Vagina (tissue), 2 donors: ENCODE data around the gene RASAL3. TPM values are rescaled to one million over a fixed set of nuclear protein-coding genes. Genes with fewer than 3 reads are reported as not detected.

Source experiments
- DNase-seq, 2 donors: peaks; one replicate each; pipeline ENCODE4 v3.0.0-alpha.2; 2017; ENCODE audit errors: extremely low spot score in 2 of 2
- H3K27ac ChIP-seq: fragments of 200-600 bp; sonication (generic); one replicate; pipeline ENCODE4 v1.5.1; 2019
- H3K27me3 ChIP-seq: fragments of 200-600 bp; sonication (generic); one replicate; pipeline ENCODE4 v1.5.1; 2019
- H3K36me3 ChIP-seq, 2 donors: fragments of 200-600 bp; sonication (generic); one replicate each; pipeline ENCODE4 v1.5.1; 2017 to 2019
- H3K4me1 ChIP-seq: fragments of 200-600 bp; sonication (generic); one replicate; pipeline ENCODE4 v1.5.1; 2019
- H3K4me3 ChIP-seq, 2 donors: fragments of 200-600 bp; sonication (generic); 1 replicate in 1 of 2; 2 replicates in 1 of 2; pipeline ENCODE4 v1.5.1; 2016 to 2019
- H3K9me3 ChIP-seq: fragments of 200-600 bp; sonication (generic); one replicate; pipeline ENCODE4 v1.5.1; 2019
- POLR2A ChIP-seq, 2 donors: fragments of 450-650 bp; IDR thresholded peaks; one replicate each; pipeline ENCODE4 v1.6.1; 2017; ENCODE audit warnings: antibody characterized with exemption in 2 of 2, mild to moderate bottlenecking in 2 of 2, moderate library complexity in 2 of 2
- POLR2AphosphoS5 ChIP-seq, 2 donors: sonication (generic); formaldehyde crosslinking; IDR thresholded peaks; one replicate each; pipeline ENCODE4 v1.9.0; 2017; ENCODE audit warnings: antibody characterized with exemption in 2 of 2, mild to moderate bottlenecking in 2 of 2, low read depth in 1 of 2; ENCODE audit not compliant: insufficient read depth in 1 of 2
- intact Hi-C: fragments of 100-400 bp; cut with DNase I; formaldehyde crosslinking; loops from one replicate; pipeline ENCODE4 v1.15.1; 2023
- total RNA-seq: library from RNA; depleted of rRNA; stranded (reverse); fragments of >200 nt; gene quantifications from one replicate; pipeline ENCODE4 v1.2.3, GENCODE V29; 2016
- TF ChIP-seq, protein P1 (sequence below), 3 experiments: fragments of 450-650 bp in 2 of 3; fragments of 200-600 bp in 1 of 3; sonication (generic) in 1 of 3; IDR thresholded peaks; one replicate each; pipeline ENCODE4 v1.5.1; 2017 to 2019; ENCODE audit warnings: antibody characterized with exemption in 3 of 3, mild to moderate bottlenecking in 2 of 3, moderate library complexity in 2 of 3

RASAL3 gene
- total RNA-seq, 1 donor from 2014 or later = 7.9 TPM

DNA sequence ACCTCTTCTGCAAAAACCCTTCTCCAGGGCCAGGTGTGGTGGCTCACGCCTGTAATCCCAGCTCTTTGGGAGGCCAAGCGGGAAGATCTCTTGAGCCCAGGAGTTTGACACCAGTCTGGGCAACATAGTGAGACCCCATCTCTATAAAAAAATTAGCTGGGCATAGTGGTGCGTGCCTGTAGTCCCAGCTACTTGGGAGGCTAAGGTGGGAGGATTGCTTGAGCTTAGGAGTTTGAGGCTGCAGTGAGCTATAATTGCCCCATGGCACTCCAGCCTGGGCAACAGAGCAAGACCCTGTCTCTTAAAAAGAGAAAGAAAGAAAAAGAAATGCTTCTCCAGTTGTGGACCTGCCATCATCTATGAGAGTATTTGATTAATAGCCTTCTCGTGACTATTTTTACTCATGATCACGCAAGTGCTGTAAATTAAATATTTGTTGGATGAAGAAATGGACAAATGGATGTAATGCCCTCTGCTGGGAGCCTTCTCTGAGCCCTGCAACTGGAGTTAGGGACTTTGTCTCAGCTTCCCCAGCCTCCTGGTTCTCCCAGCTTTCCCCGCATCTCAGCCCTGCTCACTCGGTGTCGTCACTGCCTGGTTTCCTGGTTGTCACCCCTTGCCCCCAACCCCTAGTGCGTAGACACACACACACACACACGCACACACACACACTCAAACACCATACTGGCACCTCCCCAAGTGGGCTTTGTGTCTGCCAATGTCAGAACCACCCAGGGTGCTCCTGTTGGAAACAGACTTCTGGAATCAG is 26.8 kb downstream of the RASAL3 start:
- intact Hi-C loops = loop anchor here (5.0 to 10.0 kb wide), 2 partner anchors 60 to 173 kb away; partner anchors contain the start of gene AKAP8
- H3K27ac ChIP-seq = peak overlapping the region; percentile 68
- no peak overlapping the region for H3K4me3 ChIP-seq
- TF ChIP-seq POLR2A (IDR thresholded peaks at IDR 0.05) (no peak), POLR2AphosphoS5 (IDR thresholded peaks at IDR 0.05; ENCODE audit: insufficient read depth in 1 of 2, low read depth in 1 of 2) (peak; percentile 18 to 31)
- TF ChIP-seq, protein P1, sequence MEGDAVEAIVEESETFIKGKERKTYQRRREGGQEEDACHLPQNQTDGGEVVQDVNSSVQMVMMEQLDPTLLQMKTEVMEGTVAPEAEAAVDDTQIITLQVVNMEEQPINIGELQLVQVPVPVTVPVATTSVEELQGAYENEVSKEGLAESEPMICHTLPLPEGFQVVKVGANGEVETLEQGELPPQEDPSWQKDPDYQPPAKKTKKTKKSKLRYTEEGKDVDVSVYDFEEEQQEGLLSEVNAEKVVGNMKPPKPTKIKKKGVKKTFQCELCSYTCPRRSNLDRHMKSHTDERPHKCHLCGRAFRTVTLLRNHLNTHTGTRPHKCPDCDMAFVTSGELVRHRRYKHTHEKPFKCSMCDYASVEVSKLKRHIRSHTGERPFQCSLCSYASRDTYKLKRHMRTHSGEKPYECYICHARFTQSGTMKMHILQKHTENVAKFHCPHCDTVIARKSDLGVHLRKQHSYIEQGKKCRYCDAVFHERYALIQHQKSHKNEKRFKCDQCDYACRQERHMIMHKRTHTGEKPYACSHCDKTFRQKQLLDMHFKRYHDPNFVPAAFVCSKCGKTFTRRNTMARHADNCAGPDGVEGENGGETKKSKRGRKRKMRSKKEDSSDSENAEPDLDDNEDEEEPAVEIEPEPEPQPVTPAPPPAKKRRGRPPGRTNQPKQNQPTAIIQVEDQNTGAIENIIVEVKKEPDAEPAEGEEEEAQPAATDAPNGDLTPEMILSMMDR (IDR thresholded peaks at IDR 0.05) = peak in 1 of 3 experiments; percentile 16
- H3K4me1 ChIP-seq = peaks cover 28% of the 10 kb centered on the region
- no peaks in the 10 kb centered on the region for H3K27me3 ChIP-seq
- no peak for DNase-seq
- no peaks in the 10 kb centered on the region for H3K9me3 ChIP-seq
- H3K36me3 ChIP-seq = no peaks in the 10 kb centered on the region

DNA sequence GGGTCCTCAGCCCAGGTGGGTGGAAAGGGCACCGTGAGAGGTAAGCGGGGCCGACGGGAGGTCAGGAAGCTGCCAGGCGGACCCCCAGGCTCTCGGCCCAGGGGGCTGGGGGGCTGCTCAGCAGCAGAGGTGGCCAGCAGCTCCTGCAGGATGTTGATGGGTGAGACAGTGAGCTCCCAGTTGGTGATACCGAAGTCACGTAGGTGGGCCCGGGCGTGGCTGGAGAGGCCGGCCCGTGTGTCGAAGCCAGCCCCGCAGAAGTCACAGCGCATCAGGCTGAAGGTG is 27.6 kb downstream of the RASAL3 start:
- Histone ChIP-seq H3K27me3 (no peaks in the 10 kb centered on the region), H3K9me3 (no peaks in the 10 kb centered on the region), H3K36me3 (no peaks in the 10 kb centered on the region), H3K4me1 (peaks cover 30% of the 10 kb centered on the region), H3K4me3 (no peak overlapping the region), H3K27ac (peak overlapping the region; percentile 68)
- no peak for DNase-seq
- TF ChIP-seq, protein P1 (IDR thresholded peaks at IDR 0.05) = no peak
- TF ChIP-seq POLR2AphosphoS5 (IDR thresholded peaks at IDR 0.05; ENCODE audit: insufficient read depth in 1 of 2, low read depth in 1 of 2) (no peak), POLR2A (IDR thresholded peaks at IDR 0.05) (no peak)
- intact Hi-C loops = loop anchor here (5.0 to 10.0 kb wide), 2 partner anchors 59 to 172 kb away; partner anchors contain the start of gene AKAP8

GRCh38 chr19:15436012-15436825 is 28.1 kb downstream of the RASAL3 start:
- Histone ChIP-seq H3K4me1 (peaks cover 36% of the 10 kb centered on the region), H3K36me3 (no peaks in the 10 kb centered on the region), H3K9me3 (no peaks in the 10 kb centered on the region), H3K4me3 (no peak overlapping the region), H3K27ac (peak overlapping the region; percentile 68), H3K27me3 (no peaks in the 10 kb centered on the region)
- DNase-seq = no peak
- intact Hi-C loops = loop anchor here (5.0 to 10.0 kb wide), 2 partner anchors 59 to 171 kb away; partner anchors contain the start of gene AKAP8
- TF ChIP-seq, protein P1 (IDR thresholded peaks at IDR 0.05) = no peak
- no peak for TF ChIP-seq POLR2AphosphoS5 (IDR thresholded peaks at IDR 0.05; ENCODE audit: insufficient read depth in 1 of 2, low read depth in 1 of 2)
- no peak for TF ChIP-seq POLR2A (IDR thresholded peaks at IDR 0.05)

DNA sequence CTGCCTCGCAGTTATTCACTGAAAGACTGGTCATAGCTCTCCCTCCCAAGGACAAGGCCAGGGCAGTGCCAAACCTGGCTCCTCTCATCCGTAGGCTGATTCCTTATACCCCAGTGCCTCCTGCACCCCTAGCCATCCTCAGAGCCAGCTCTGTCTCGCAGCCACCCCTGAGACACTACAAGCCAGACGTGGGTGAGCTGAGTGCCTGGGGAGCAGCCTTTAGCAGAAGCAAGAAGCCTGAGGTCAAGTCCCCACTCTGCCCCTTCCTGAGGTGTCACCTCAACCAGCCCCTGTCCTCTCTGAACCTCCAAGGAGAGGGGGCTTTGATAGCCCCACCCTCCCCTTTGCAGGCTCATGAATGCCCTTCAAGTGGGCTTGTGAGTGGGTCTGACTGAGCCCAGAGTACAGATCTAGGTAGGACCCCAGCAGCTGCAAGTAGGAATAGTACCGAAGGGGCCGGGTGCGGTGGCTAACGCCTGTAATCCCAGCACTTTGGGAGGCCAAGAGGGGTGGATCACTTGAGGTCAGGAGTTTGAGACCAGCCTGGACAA is 30.8 kb downstream of the RASAL3 start:
- intact Hi-C loops = loop anchor here (10.0 kb wide), 1 partner anchor 169 kb away; no protein-coding TSS in a partner anchor
- Histone ChIP-seq H3K4me3 (peak overlapping the region; percentile 77 to 86), H3K36me3 (no peaks in the 10 kb centered on the region), H3K27me3 (no peaks in the 10 kb centered on the region), H3K4me1 (peaks cover 61% of the 10 kb centered on the region), H3K27ac (peak overlapping the region; percentile 88), H3K9me3 (no peaks in the 10 kb centered on the region)
- no peak for TF ChIP-seq POLR2A (IDR thresholded peaks at IDR 0.05)
- TF ChIP-seq, protein P1 (IDR thresholded peaks at IDR 0.05) = no peak
- TF ChIP-seq POLR2AphosphoS5 (IDR thresholded peaks at IDR 0.05; ENCODE audit: insufficient read depth in 1 of 2, low read depth in 1 of 2) = no peak
- no peak for DNase-seq
